ENCODE measurements around the gene PPL.

The PPL gene

DNA sequence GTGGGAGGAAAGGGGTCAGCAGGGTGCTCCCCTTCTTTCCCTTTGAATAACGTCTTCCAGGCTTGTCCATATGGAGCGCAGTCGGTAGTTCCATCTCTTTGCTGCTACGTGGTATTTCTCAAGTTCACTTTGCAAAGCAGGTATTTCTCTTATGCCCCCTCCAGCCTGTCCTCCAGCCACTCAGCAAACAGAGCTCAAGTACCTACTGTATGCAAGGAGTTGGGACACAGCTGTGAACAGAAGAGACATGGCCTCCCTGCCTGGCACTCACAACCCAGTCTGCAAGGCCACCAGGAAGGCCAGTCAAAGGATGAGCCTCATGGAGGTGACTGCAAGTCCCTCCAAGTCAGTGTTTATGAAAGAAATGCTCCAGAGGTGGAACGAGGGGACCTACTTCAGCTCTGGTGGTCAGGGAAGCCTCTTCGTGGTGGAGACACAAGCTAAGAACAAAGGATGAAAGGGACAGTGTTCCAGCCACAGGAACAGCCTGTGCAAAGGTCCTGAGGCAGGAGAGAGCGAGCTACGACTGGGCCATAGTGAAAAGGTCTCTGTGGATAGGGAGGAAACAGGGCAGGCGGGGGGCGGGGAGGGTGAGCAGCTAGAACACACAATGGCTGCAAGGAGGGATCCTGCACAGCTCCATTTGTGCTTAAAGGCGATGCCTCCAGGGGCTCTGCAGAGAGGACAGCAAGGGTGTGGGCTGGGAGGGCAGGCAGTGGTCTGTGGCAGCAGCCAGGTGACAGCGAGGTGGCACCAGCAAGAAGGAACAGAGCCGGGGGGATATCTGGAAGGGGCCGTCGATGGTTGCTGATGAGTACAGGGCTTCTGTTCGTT lies 32.6 kb downstream of the PPL start:
- CTCF ChIA-PET = no interaction called here
- TF ChIP-seq, protein P1, sequence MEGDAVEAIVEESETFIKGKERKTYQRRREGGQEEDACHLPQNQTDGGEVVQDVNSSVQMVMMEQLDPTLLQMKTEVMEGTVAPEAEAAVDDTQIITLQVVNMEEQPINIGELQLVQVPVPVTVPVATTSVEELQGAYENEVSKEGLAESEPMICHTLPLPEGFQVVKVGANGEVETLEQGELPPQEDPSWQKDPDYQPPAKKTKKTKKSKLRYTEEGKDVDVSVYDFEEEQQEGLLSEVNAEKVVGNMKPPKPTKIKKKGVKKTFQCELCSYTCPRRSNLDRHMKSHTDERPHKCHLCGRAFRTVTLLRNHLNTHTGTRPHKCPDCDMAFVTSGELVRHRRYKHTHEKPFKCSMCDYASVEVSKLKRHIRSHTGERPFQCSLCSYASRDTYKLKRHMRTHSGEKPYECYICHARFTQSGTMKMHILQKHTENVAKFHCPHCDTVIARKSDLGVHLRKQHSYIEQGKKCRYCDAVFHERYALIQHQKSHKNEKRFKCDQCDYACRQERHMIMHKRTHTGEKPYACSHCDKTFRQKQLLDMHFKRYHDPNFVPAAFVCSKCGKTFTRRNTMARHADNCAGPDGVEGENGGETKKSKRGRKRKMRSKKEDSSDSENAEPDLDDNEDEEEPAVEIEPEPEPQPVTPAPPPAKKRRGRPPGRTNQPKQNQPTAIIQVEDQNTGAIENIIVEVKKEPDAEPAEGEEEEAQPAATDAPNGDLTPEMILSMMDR (conservative IDR thresholded peaks at IDR 0.05; ENCODE audit: low read depth) = no peak
- H3K27ac ChIP-seq = peak overlapping the region; percentile 40
- DNase-seq (ENCODE audit: low spot score) = no peak
- POLR2A ChIA-PET (ENCODE audit: low non-redundant PET) = no interaction called here

DNA sequence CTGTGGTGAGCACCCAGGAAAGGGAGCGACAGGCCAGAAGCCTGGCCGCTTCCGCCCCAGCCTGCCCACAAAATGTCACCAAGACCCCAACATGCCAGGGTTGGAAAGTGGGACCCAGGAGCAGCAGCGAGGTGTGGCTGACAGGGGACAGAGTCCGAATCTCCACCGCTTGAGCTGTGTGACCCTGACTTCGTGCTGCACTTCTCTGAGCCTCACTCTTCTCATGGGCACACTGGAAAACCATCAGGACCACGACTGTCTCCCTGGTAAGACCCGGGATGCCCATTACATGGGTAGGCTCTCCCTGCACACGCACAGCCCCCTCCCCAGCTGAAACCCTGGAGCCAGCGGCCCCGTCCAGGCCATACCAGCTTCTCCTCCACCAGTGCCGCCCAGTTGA lies 34.9 kb downstream of the PPL start:
- no peak for DNase-seq (ENCODE audit: low spot score)
- peak overlapping the region; percentile 22 for H3K27ac ChIP-seq
- CTCF ChIA-PET = no interaction called here
- TF ChIP-seq, protein P1 (conservative IDR thresholded peaks at IDR 0.05; ENCODE audit: low read depth) = no peak
- POLR2A ChIA-PET (ENCODE audit: low non-redundant PET) = interaction anchor here (0.6 kb wide), 1 partner anchor 16 kb away, joined by 3 read pairs; no protein-coding TSS in a partner anchor

DNA sequence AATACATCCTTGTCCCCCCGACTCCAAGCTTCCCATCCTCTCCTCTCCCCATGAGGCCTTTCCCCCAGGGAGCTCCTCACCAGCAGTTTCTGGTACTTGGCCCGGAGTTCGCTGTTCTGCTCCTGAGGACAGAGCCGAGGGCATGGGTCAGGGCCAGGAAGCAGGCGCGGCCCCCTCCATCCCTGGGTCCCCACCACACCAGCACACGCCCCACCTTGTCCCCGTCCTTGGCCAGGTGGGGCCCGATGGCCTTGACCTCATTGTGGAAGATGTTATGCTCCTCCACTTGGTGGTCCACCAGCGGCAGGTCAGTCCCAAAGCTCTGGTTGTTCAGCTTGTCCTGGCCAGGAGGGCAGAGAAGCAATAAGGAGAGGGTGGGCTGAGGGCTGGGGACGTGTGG lies 36.2 kb downstream of the PPL start:
- CTCF ChIA-PET = no interaction called here
- TF ChIP-seq, protein P1 (conservative IDR thresholded peaks at IDR 0.05; ENCODE audit: low read depth) = no peak
- no peak for DNase-seq (ENCODE audit: low spot score)
- POLR2A ChIA-PET (ENCODE audit: low non-redundant PET) = no interaction called here
- peak overlapping the region; percentile 43 for H3K27ac ChIP-seq

DNA sequence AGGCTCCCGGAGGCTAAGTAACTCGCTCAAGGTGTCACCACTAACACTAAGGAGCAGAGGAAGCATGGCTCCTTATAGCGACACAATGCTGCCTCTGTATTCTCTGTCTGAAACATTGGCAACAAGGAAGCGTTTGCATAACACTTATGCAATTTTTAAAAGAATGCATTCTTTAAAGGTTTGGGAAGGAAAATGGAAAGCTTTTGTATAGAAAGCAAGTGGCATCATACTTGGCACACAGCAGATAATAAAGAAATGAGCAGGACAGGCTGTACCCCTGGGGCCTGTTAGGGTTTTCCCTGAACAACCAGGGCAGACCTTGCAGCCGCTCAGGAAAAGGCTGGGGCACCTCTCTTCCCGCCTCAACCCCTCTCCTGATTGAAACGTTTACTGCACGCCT lies 36.9 kb downstream of the PPL start:
- peak overlapping the region; percentile 43 for H3K27ac ChIP-seq
- POLR2A ChIA-PET (ENCODE audit: low non-redundant PET) = no interaction called here
- DNase-seq (ENCODE audit: low spot score) = no peak
- TF ChIP-seq, protein P1 (conservative IDR thresholded peaks at IDR 0.05; ENCODE audit: low read depth) = no peak
- CTCF ChIA-PET = no interaction called here

DNA sequence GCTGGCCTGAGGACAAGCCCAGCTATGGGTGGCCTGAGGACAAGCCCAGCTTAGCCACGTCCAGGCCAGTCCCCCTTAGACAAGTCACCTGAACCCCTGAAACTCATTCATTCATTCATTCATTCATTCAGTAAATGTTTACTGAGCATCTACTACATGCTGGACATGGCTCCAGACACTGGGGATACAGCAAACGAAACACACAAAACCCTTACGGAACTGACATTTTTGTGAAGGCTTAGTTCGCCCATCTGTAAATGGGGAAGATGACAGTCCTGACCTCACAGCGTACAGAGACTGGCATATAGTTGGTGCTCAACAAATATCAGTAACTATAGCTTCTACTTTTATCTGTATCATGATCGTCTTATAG lies 37.5 kb downstream of the PPL start:
- CTCF ChIA-PET = interaction anchor here (0.5 kb wide), 1 partner anchor 85 kb away, joined by 3 read pairs; no protein-coding TSS in a partner anchor
- peak overlapping the region; percentile 72; the same call in 1 of the 2 replicates for H3K27ac ChIP-seq
- TF ChIP-seq, protein P1 (conservative IDR thresholded peaks at IDR 0.05; ENCODE audit: low read depth) = no peak
- POLR2A ChIA-PET (ENCODE audit: low non-redundant PET) = no interaction called here
- DNase-seq (ENCODE audit: low spot score) = no peak

DNA sequence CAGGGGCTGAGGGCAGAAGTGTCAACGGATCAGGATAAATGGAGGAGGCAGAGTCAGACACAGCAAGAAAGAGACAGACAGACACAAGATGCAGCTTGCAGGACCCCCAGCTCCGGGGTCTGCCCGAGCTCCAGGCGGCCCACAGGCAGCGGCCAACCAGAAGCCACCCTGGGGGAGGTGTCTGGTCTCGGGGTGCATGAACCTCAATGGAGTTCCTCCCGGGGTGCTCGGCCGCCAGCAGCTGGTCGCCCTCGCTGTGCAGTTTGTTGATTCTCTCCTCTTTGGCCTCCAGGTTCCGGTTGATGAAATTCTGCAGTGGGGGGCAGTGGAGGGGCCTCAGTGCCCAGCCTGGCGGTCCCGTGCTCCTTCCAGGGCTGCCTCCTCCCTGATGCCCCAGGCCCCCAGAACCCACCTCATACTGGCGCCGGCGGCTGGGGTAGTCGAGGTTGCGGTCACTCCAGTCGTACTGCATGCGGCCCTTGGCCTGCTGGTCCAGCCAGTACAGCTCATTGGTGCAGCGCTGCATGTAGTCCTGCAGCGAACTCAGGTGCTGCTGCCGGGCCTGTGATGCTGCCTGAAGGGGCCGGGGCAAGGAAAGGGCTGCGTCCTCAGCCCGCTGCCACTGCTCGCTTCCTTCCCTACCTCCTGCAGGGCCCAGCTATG lies 38.0 kb downstream of the PPL start:
- ChIA-PET CTCF (interaction anchor here (0.5 kb wide), 1 partner anchor 84 kb away, joined by 3 read pairs; no protein-coding TSS in a partner anchor), POLR2A (ENCODE audit: low non-redundant PET) (no interaction called here)
- TF ChIP-seq, protein P1 (conservative IDR thresholded peaks at IDR 0.05; ENCODE audit: low read depth) = no peak
- H3K27ac ChIP-seq = peak overlapping the region; percentile 72
- DNase-seq (ENCODE audit: low spot score) = no peak
